ENCODE data around the gene CISTR. TPM values are rescaled to one million over a fixed set of nuclear protein-coding genes. Genes with fewer than 3 reads are reported as not detected.
"Not testable (repeated sequence)": the region's sequence is repeated elsewhere in the genome, so short reads cannot be mapped to it uniquely, and the experiment has no call there.

The CISTR gene
- polyA plus RNA-seq, 1 donor: not detected

GRCh38 chr12:53718567-53718966, 33.2 kb downstream of the CISTR start:
- not testable (repeated sequence) for DNase-seq

GRCh38 chr12:53717319-53717718, 34.5 kb downstream of the CISTR start:
- no peak for DNase-seq

- DNase-seq: no peak
Observed at GRCh38 chr12:53714004-53714403, 37.8 kb downstream of the CISTR start.

- no peak for DNase-seq
Observed at GRCh38 chr12:53713516-53713915, 38.3 kb downstream of the CISTR start.

GRCh38 chr12:53712059-53712643, 39.6 kb downstream of the CISTR start:
- DNase-seq: peak; percentile 44

- DNase-seq: no peak
Observed at GRCh38 chr12:53710091-53710490, 41.7 kb downstream of the CISTR start.

- DNase-seq: no peak
Observed at GRCh38 chr12:53709671-53710070, 42.1 kb downstream of the CISTR start.

- no peak for DNase-seq
Observed at GRCh38 chr12:53706080-53706479, 45.7 kb downstream of the CISTR start.

- no peak for DNase-seq
Observed at GRCh38 chr12:53703756-53704155, 48.0 kb downstream of the CISTR start.

- peak; percentile 75 for DNase-seq
Observed at GRCh38 chr12:53701518-53702264, 50.1 kb downstream of the CISTR start.

GRCh38 chr12:53700567-53700966, 51.2 kb downstream of the CISTR start:
- DNase-seq: no peak

- no peak for DNase-seq
Observed at GRCh38 chr12:53699678-53700025, 52.1 kb downstream of the CISTR start.

GRCh38 chr12:53698948-53699677, 52.7 kb downstream of the CISTR start:
- no peak for DNase-seq

- DNase-seq: no peak
Observed at GRCh38 chr12:53696655-53697331, 55.0 kb downstream of the CISTR start.

Other genes starting within 250 kb of the CISTR start
- 2.1 TPM for gene NPFF, start 244.5 kb downstream of the CISTR start, polyA plus RNA-seq (ENCODE audit: insufficient read length)
- 52.4 TPM for gene ATF7, start 125.6 kb downstream of the CISTR start, polyA plus RNA-seq (ENCODE audit: insufficient read length)
- 483 TPM for gene ATP5MC2, start 75.9 kb downstream of the CISTR start, polyA plus RNA-seq (ENCODE audit: insufficient read length)
- 137 TPM for gene CALCOCO1, start 24.5 kb downstream of the CISTR start, polyA plus RNA-seq (ENCODE audit: insufficient read length)
- gene HOXC13, start 186.9 kb upstream of the CISTR start, polyA plus RNA-seq (ENCODE audit: insufficient read length): 0.05 TPM
- not detected for gene HOXC12, start 202.9 kb upstream of the CISTR start, polyA plus RNA-seq (ENCODE audit: insufficient read length)
- 2.1 TPM for gene HOXC11, start 221.1 kb upstream of the CISTR start, polyA plus RNA-seq (ENCODE audit: insufficient read length)
- gene HOTAIR, start 223.0 kb upstream of the CISTR start, polyA plus RNA-seq (ENCODE audit: insufficient read length): 2.2 TPM
- 62.2 TPM for gene HOXC10, start 233.2 kb upstream of the CISTR start, polyA plus RNA-seq (ENCODE audit: insufficient read length)
- gene HOXC9, start 248.2 kb upstream of the CISTR start, polyA plus RNA-seq (ENCODE audit: insufficient read length): 25.2 TPM

Data from left kidney (tissue), 2 donors.